CD4-positive, alpha-beta memory T cell (primary cell): Measurements from ENCODE around the gene ATG10. TPM values are rescaled to one million over a fixed set of nuclear protein-coding genes. Genes with fewer than 3 reads are reported as not detected.
"Not testable (repeated sequence)": the region's sequence is repeated elsewhere in the genome, so short reads cannot be mapped to it uniquely, and the experiment has no call there.

ENCODE experiments used
- CTCF ChIA-PET: fragments of 350-600 bp; sonication (Branson Sonifier 250); formaldehyde crosslinking; loops from one replicate; lab custom pipeline; 2021; ENCODE audit warnings: inconsistent platforms; ENCODE audit not compliant: partially characterized antibody; lab: Charles Lee
- POLR2A ChIA-PET: fragments of 350-600 bp; sonication (Branson Sonifier 250); formaldehyde crosslinking; loops from one replicate; lab custom pipeline; 2021; ENCODE audit not compliant: partially characterized antibody; lab: Charles Lee
- DNase-seq, 5 donors: peaks; one replicate each; pipeline versions ENCODE4 v3.0.0 to v3.0.0-alpha.2; 2020 to 2022; ENCODE audit warnings: mixed read lengths in 1 of 5
- H3K27ac ChIP-seq: one replicate; pipeline ENCODE4 v1.7.0; 2013; ENCODE audit warnings: low read depth, low read length
- H3K27me3 ChIP-seq: 2 replicates; pipeline ENCODE4 v1.7.0; 2013; ENCODE audit warnings: mild to moderate bottlenecking, low read length, moderate library complexity; ENCODE audit not compliant: insufficient read depth
- H3K36me3 ChIP-seq: 2 replicates; pipeline ENCODE4 v1.7.0; 2013; ENCODE audit warnings: mild to moderate bottlenecking, low read length, moderate library complexity; ENCODE audit not compliant: insufficient read depth
- H3K4me1 ChIP-seq: 2 replicates; pipeline ENCODE4 v1.7.0; 2013; ENCODE audit warnings: mild to moderate bottlenecking, low read length, moderate library complexity; ENCODE audit not compliant: insufficient read depth
- H3K4me3 ChIP-seq, 2 donors: one replicate each; pipeline ENCODE4 v1.7.0; 2013; ENCODE audit warnings: low read length in 2 of 2, mild to moderate bottlenecking in 1 of 2
- H3K9me3 ChIP-seq, 2 donors: one replicate each; pipeline ENCODE4 v1.7.0; 2013; ENCODE audit warnings: low read length in 2 of 2, control low read depth in 1 of 2; ENCODE audit not compliant: control insufficient read depth in 1 of 2
- H3K27ac Mint-ChIP-seq, 7 donors: one replicate each; pipeline ENCODE4 v1.8.0; 2020 to 2021; ENCODE audit warnings: mixed read lengths in 7 of 7, mild to moderate bottlenecking in 6 of 7, inconsistent platforms in 3 of 7, moderate library complexity in 3 of 7
- H3K27me3 Mint-ChIP-seq, 2 donors: one replicate each; pipeline ENCODE4 v1.8.0; 2020 to 2021; ENCODE audit warnings: mixed read lengths in 2 of 2
- H3K36me3 Mint-ChIP-seq, 2 donors: one replicate each; pipeline ENCODE4 v1.8.0; 2020 to 2021; ENCODE audit warnings: mixed read lengths in 2 of 2, inconsistent platforms in 1 of 2, mild to moderate bottlenecking in 1 of 2
- H3K4me1 Mint-ChIP-seq, 4 donors: one replicate each; pipeline ENCODE4 v1.8.0; 2020 to 2021; ENCODE audit warnings: mixed read lengths in 4 of 4, mild to moderate bottlenecking in 1 of 4
- H3K4me3 Mint-ChIP-seq, 8 donors: one replicate each; pipeline ENCODE4 v1.8.0; 2020 to 2021; ENCODE audit warnings: mixed read lengths in 8 of 8, mild to moderate bottlenecking in 7 of 8, moderate library complexity in 6 of 8, inconsistent platforms in 3 of 8
- H3K9me3 Mint-ChIP-seq, 8 donors: one replicate each; pipeline ENCODE4 v1.8.0; 2020 to 2021; ENCODE audit warnings: mixed read lengths in 8 of 8, mild to moderate bottlenecking in 5 of 8, inconsistent platforms in 3 of 8, moderate library complexity in 1 of 8
- intact Hi-C: fragments of 100-400 bp; cut with micrococcal nuclease; formaldehyde crosslinking; loops from one replicate; pipeline ENCODE4 v1.15.1; 2023
- polyA plus RNA-seq, 2 donors: library from polyadenylated mRNA; unstranded; fragments of 300-500 nt; fragmentation: Illumina TruSeq; gene quantifications; one replicate each; pipeline ENCODE4 v1.2.3, GENCODE V29; 2021
- total RNA-seq, 2 experiments: library from RNA; stranded (reverse); gene quantifications; one replicate each; pipeline ENCODE4 v1.2.3, GENCODE V29; 2021

ATG10 gene
- total and polyA plus RNA-seq, 4 experiments from 2014 or later = 7.3 to 10.5 (median 7.7) TPM

DNA sequence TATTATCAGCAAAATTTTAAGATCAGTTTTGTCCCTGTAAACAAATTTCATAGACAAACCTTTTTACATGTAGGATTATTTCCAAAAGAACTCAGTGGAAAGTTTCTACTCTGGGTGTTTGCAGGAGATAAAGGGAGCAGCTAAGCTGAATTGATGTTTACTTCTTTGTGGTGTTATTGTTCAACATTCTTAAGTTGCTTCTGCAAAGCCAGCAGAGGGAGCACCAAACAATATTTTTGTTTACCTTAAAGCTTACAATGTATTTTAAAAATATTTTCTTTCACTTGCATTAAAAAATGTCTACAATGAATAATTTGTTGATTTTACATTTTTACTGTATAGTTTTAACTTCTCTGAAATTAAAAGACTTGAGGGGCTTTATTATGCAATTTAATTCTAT lies 135.4 kb downstream of the ATG10 start:
- no peak for DNase-seq
- Histone ChIP-seq H3K27ac (no peak overlapping the region), H3K4me1 (no peaks in the 10 kb centered on the region), H3K36me3 (no peaks in the 10 kb centered on the region), H3K4me3 (no peak overlapping the region), H3K27me3 (no peaks in the 10 kb centered on the region), H3K9me3 (no peaks in the 10 kb centered on the region)
- Mint-ChIP-seq H3K27me3 (no peaks in the 10 kb centered on the region), H3K36me3 (peaks cover 0 to 4% of the 10 kb centered on the region in 2 donors), H3K27ac (no peak overlapping the region), H3K4me3 (no peak overlapping the region), H3K4me1 (peaks cover 4 to 10% (median 7%) of the 10 kb centered on the region in 4 donors), H3K9me3 (peaks cover 0 to 3% (median 0%) of the 10 kb centered on the region in 8 donors)
- intact Hi-C loops = no loop called here
- ChIA-PET CTCF (interaction anchor here (0.6 to 2.5 kb wide), 3 partner anchors 9 to 85 kb away, joined by 3 to 6 read pairs (median 4); no protein-coding TSS in a partner anchor), POLR2A (no interaction called here)

DNA sequence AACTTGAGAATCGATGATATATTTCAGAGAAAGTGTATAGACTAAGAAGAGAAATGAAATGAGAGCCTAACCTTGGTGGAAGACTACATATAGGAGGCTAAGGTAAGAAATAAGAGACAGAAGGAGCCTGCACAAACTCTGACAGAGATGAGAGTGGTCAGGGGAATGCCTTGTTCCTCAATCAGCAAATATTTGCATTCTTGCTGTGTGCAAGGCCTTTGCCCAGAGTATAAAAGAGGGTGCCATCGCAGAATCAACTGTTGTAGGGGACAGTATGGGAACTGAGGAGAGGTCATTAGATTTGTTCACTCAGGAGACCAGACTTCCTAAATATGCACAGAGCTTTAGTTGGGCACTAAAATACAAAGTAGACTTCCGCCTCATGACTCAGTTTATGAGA lies 137.2 kb downstream of the ATG10 start:
- ChIA-PET POLR2A (no interaction called here), CTCF (interaction anchor here (0.7 kb wide), 1 partner anchor 525 kb away, joined by 3 read pairs; no protein-coding TSS in a partner anchor)
- no peak for DNase-seq
- Histone ChIP-seq H3K4me3 (no peak overlapping the region), H3K27me3 (no peaks in the 10 kb centered on the region), H3K9me3 (no peaks in the 10 kb centered on the region), H3K27ac (no peak overlapping the region), H3K36me3 (no peaks in the 10 kb centered on the region), H3K4me1 (no peaks in the 10 kb centered on the region)
- no peaks in the 10 kb centered on the region for H3K27me3 Mint-ChIP-seq
- H3K4me1 Mint-ChIP-seq = peaks cover 4 to 10% (median 7%) of the 10 kb centered on the region in 4 donors
- peaks cover 0 to 3% (median 0%) of the 10 kb centered on the region in 8 donors for H3K9me3 Mint-ChIP-seq
- peaks cover 0 to 4% of the 10 kb centered on the region in 2 donors for H3K36me3 Mint-ChIP-seq
- no peak overlapping the region for H3K4me3 Mint-ChIP-seq
- H3K27ac Mint-ChIP-seq = no peak overlapping the region
- intact Hi-C loops = no loop called here

DNA sequence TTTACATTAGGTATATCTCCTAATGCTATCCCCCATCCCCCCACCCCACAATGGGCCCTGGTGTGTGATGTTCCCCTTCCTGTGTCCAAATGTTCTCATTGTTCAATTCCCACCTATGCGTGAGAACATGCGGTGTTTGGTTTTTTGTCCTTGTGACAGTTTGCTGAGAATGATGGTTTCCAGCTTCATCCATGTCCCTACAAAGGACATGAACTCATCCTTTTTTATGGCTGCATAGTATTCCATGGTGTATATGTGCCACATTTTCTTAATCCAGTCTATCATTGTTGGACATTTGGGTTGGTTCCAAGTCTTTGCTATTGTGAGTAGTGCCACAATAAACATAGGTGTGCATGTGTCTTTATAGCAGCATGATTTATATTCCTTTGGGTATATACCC lies 138.1 kb downstream of the ATG10 start:
- H3K9me3 ChIP-seq, POLR2A ChIA-PET, intact Hi-C loops, H3K36me3 ChIP-seq, H3K9me3 Mint-ChIP-seq, H3K27ac ChIP-seq, H3K4me3 ChIP-seq, CTCF ChIA-PET, H3K36me3 Mint-ChIP-seq, H3K27me3 ChIP-seq, H3K27me3 Mint-ChIP-seq, H3K4me3 Mint-ChIP-seq, DNase-seq, H3K4me1 ChIP-seq, H3K27ac Mint-ChIP-seq, H3K4me1 Mint-ChIP-seq: not testable (repeated sequence)

DNA sequence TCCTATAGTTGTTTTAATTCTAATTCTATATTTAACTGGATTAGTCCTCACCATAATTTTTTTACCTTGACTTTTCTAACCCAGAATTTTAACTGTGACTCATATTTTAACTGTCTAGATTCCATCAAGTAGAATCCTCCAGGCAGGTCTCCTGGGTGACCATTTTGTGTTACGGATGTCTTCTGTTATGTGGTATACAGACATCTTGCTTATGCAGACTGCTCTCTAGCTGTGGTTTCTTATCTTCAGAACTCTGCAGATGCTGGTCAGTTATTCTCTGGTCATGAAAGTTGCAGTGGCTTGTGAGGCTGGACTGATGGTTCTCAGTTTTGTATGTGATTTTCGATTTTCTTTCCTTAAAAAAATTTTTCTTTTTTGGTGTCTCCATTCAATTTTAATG lies 139.4 kb downstream of the ATG10 start:
- no peak overlapping the region for H3K27ac ChIP-seq
- Mint-ChIP-seq H3K9me3 (peaks cover 0 to 3% (median 0%) of the 10 kb centered on the region in 8 donors), H3K27me3 (no peaks in the 10 kb centered on the region), H3K4me3 (no peak overlapping the region), H3K36me3 (peaks cover 0 to 4% of the 10 kb centered on the region in 2 donors), H3K27ac (no peak overlapping the region), H3K4me1 (peaks cover 4 to 6% (median 6%) of the 10 kb centered on the region in 4 donors)
- H3K9me3 ChIP-seq = no peaks in the 10 kb centered on the region
- H3K4me1 ChIP-seq = no peaks in the 10 kb centered on the region
- no peaks in the 10 kb centered on the region for H3K27me3 ChIP-seq
- ChIA-PET CTCF (no interaction called here), POLR2A (no interaction called here)
- no peak overlapping the region for H3K4me3 ChIP-seq
- intact Hi-C loops = no loop called here
- DNase-seq = no peak
- no peaks in the 10 kb centered on the region for H3K36me3 ChIP-seq

DNA sequence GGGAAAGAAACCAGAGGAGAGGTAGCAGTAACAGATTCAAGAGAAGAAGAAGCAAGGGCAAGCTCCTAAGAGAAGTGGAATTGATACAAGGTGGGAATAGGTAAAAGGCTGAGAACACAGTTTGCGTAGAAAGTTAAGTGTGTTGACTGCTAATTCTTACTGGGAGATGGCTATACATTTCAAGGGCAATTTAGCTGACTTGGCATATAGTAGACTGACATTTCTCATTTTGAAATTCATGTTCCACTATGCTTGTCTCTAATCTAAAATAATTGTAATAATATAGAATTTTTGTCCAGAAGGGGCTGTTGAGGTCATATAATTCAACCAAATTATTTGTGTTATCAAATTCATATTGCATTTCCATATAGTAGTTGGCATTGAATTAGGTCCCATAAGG lies 144.0 kb downstream of the ATG10 start:
- no peaks in the 10 kb centered on the region for H3K4me1 ChIP-seq
- Mint-ChIP-seq H3K27me3 (no peaks in the 10 kb centered on the region), H3K9me3 (peaks cover 0 to 2% (median 0%) of the 10 kb centered on the region in 8 donors), H3K36me3 (peaks cover 3 to 4% of the 10 kb centered on the region in 2 donors), H3K27ac (no peak overlapping the region), H3K4me1 (no peaks in the 10 kb centered on the region), H3K4me3 (no peak overlapping the region)
- intact Hi-C loops = no loop called here
- H3K27ac ChIP-seq = no peak overlapping the region
- H3K9me3 ChIP-seq = no peaks in the 10 kb centered on the region
- H3K4me3 ChIP-seq = no peak overlapping the region
- DNase-seq = no peak
- no peaks in the 10 kb centered on the region for H3K36me3 ChIP-seq
- CTCF ChIA-PET = no interaction called here
- POLR2A ChIA-PET = no interaction called here
- no peaks in the 10 kb centered on the region for H3K27me3 ChIP-seq

DNA sequence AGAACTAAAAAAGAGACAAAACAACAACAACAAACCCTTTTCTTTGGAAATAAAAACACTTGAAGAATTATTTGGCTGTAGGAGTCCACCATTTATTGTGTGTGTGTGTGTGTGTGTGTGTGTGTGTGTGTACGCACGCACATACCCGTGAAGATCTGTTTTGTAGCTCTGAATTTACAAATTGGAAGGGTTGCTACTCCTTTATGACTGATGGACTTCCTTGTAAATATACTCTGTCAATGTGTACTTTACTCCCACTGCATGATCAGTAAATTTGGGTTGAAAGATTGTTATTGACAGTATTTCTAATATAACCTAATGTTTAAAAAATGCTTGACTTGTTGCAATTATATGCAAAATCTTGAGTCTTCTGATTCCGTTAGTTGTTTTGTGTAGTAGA lies 148.1 kb downstream of the ATG10 start:
- intact Hi-C loops = no loop called here
- CTCF ChIA-PET = no interaction called here
- Mint-ChIP-seq H3K9me3 (peaks cover 0 to 26% (median 24%) of the 10 kb centered on the region in 8 donors), H3K4me1 (peaks cover 0 to 1% (median 0%) of the 10 kb centered on the region in 4 donors), H3K4me3 (no peak overlapping the region), H3K27me3 (no peaks in the 10 kb centered on the region), H3K36me3 (peaks cover 18 to 29% of the 10 kb centered on the region in 2 donors), H3K27ac (no peak overlapping the region)
- Histone ChIP-seq H3K27ac (no peak overlapping the region), H3K4me3 (no peak overlapping the region), H3K27me3 (no peaks in the 10 kb centered on the region), H3K9me3 (peaks cover 0 to 2% of the 10 kb centered on the region in 2 donors), H3K36me3 (no peaks in the 10 kb centered on the region), H3K4me1 (no peaks in the 10 kb centered on the region)
- no peak for DNase-seq
- POLR2A ChIA-PET = no interaction called here

DNA sequence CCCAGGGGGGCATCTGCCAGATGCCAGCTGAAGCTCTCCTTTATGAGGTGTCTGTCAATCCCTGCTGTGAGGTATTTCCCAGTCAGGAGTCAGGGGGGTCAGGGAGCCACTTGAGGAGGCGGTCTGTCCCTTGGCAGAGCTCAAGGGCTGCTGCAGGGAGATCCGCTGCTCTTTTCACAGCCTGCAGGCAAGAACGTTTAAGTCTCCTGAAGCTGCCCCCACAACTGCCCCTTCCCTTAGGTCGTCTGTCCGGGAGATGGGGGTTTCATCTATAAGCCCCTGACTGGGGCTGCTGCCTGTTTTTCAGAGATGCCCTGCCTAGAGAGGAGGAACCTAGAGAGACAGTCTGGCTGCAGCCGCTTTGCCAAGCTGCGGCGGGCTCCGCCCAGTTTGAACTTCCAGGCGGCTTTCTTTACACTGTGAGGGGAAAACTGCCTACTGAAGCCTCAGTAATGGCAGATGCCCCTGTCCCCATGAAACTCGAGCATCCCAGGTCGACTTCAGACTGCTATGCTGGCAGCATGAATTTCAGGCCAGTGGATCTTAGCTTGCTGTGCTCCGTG lies 158.0 kb downstream of the ATG10 start:
- Histone ChIP-seq H3K9me3 (no peaks in the 10 kb centered on the region), H3K36me3 (no peaks in the 10 kb centered on the region), H3K4me1 (no peaks in the 10 kb centered on the region), H3K27ac (no peak overlapping the region), H3K4me3 (no peak overlapping the region), H3K27me3 (no peaks in the 10 kb centered on the region)
- Mint-ChIP-seq H3K27ac (no peak overlapping the region), H3K4me1 (no peaks in the 10 kb centered on the region), H3K4me3 (no peak overlapping the region), H3K27me3 (no peaks in the 10 kb centered on the region), H3K36me3 (peaks cover 35 to 39% of the 10 kb centered on the region in 2 donors), H3K9me3 (peaks cover 4 to 46% (median 37%) of the 10 kb centered on the region in 8 donors)
- no peak for DNase-seq
- intact Hi-C loops = no loop called here
- CTCF ChIA-PET = no interaction called here
- POLR2A ChIA-PET = no interaction called here
